HK-2 (cell line): ENCODE measurements around the gene SEPHS1.

Experiments used
- DNase-seq: peaks from one replicate; pipeline ENCODE4 v3.0.0-alpha.2; 2018; ENCODE audit not compliant: unreplicated experiment

SEPHS1 gene

GRCh38 chr10:13328126-13328525 lies 20.0 kb downstream of the SEPHS1 start:
- no peak for DNase-seq

GRCh38 chr10:13327534-13327933 lies 20.6 kb downstream of the SEPHS1 start:
- DNase-seq, result no peak

GRCh38 chr10:13322615-13323148 lies 25.4 kb downstream of the SEPHS1 start:
- no peak for DNase-seq

- no peak for DNase-seq
These were observed 26.5 kb downstream of the SEPHS1 start for GRCh38 chr10:13321576-13321975.

- DNase-seq, result no peak
These were observed 28.9 kb downstream of the SEPHS1 start for GRCh38 chr10:13319166-13319565.

GRCh38 chr10:13317474-13317873 lies 30.6 kb downstream of the SEPHS1 start:
- DNase-seq, result no peak

GRCh38 chr10:13316635-13317311 lies 31.3 kb downstream of the SEPHS1 start:
- DNase-seq, result no peak

GRCh38 chr10:13315361-13315760 lies 32.7 kb downstream of the SEPHS1 start:
- DNase-seq, result no peak

GRCh38 chr10:13311177-13311575 lies 36.9 kb downstream of the SEPHS1 start:
- DNase-seq, result no peak

- DNase-seq, result no peak
These were observed 37.4 kb downstream of the SEPHS1 start for GRCh38 chr10:13310518-13311176.

- DNase-seq, result no peak
These were observed 38.3 kb downstream of the SEPHS1 start for GRCh38 chr10:13309792-13310191.

GRCh38 chr10:13308096-13308495 lies 40.0 kb downstream of the SEPHS1 start:
- no peak for DNase-seq

- no peak for DNase-seq
These were observed 42.0 kb downstream of the SEPHS1 start for GRCh38 chr10:13306103-13306502.

GRCh38 chr10:13302821-13303555 lies 45.1 kb downstream of the SEPHS1 start:
- DNase-seq, result no peak

GRCh38 chr10:13299437-13300287 lies 48.4 kb downstream of the SEPHS1 start, which contains the start of gene PHYH:
Gene PHYH, minus strand, starts transcription at chr10:13300064. Its CDS starts 22 bp downstream, at chr10:13300042.
- peak; percentile 78 for DNase-seq

- DNase-seq, result no peak
These were observed 49.2 kb downstream of the SEPHS1 start for GRCh38 chr10:13298748-13299436.

- DNase-seq, result no peak
These were observed 51.6 kb downstream of the SEPHS1 start for GRCh38 chr10:13296476-13296875.

GRCh38 chr10:13294784-13295183 lies 53.3 kb downstream of the SEPHS1 start:
- no peak for DNase-seq

GRCh38 chr10:13291821-13292773 lies 56.0 kb downstream of the SEPHS1 start:
- no peak for DNase-seq

GRCh38 chr10:13291061-13291460 lies 57.0 kb downstream of the SEPHS1 start:
- no peak for DNase-seq
